GM19468 (cell line): ENCODE results near the gene GAPDHS.

Experiments
- ATAC-seq: cut with Tn5 transposase; IDR thresholded peaks from one replicate; pipeline ENCODE4 v1.9.1; 2021; ENCODE audit warnings: mild to moderate bottlenecking, moderate library complexity, moderate number of reproducible peaks; ENCODE audit not compliant: unreplicated experiment; ENCODE audit errors: extremely low read depth

The GAPDHS gene

GRCh38 chr19:35509861-35510625 is 23.2 kb upstream of the GAPDHS start:
- ATAC-seq = no peak

- no peak for ATAC-seq
Observed at GRCh38 chr19:35510626-35510964, 22.7 kb upstream of the GAPDHS start.

GRCh38 chr19:35511337-35511736 is 21.9 kb upstream of the GAPDHS start:
- no peak for ATAC-seq

- no peak for ATAC-seq
Observed at GRCh38 chr19:35512831-35513627, 20.2 kb upstream of the GAPDHS start.

GRCh38 chr19:35513628-35514281 is 19.5 kb upstream of the GAPDHS start, which contains the start of gene DMKN:
DMKN (minus strand) TSS chr19:35513649; CDS start chr19:35513475, 174 bp downstream.
- ATAC-seq = no peak

- ATAC-seq = no peak
Observed at GRCh38 chr19:35514282-35514809, 18.9 kb upstream of the GAPDHS start.

- ATAC-seq = no peak
Observed at GRCh38 chr19:35516310-35516709, 16.9 kb upstream of the GAPDHS start.

GRCh38 chr19:35517342-35517741 is 15.9 kb upstream of the GAPDHS start:
- ATAC-seq = no peak

- ATAC-seq = no peak
Observed at GRCh38 chr19:35518313-35518712, 14.9 kb upstream of the GAPDHS start.

GRCh38 chr19:35519291-35519690 is 14.0 kb upstream of the GAPDHS start:
- ATAC-seq = no peak

- ATAC-seq = no peak
Observed at GRCh38 chr19:35521124-35521743, 12.0 kb upstream of the GAPDHS start.

- no peak for ATAC-seq
Observed at GRCh38 chr19:35522745-35523327, 10.4 kb upstream of the GAPDHS start.

GRCh38 chr19:35524181-35524837 is 8.9 kb upstream of the GAPDHS start:
- ATAC-seq = no peak

GRCh38 chr19:35525873-35526272 is 7.4 kb upstream of the GAPDHS start:
- no peak for ATAC-seq

- no peak for ATAC-seq
Observed at GRCh38 chr19:35528218-35529038, 4.8 kb upstream of the GAPDHS start, which contains the start of gene SBSN. SBSN (minus strand) TSS chr19:35528311; CDS start chr19:35528281, 30 bp downstream.

- no peak for ATAC-seq
Observed at GRCh38 chr19:35529241-35530218, 3.7 kb upstream of the GAPDHS start.

- no peak for ATAC-seq
Observed at GRCh38 chr19:35531291-35531690, 2.0 kb upstream of the GAPDHS start.
